EL (cell line): ENCODE measurements around the gene ERP44.
A peak's percentile ranks its signal among the peaks of the same experiment; 100 is the strongest.
"Not testable (repeated sequence)": the region's sequence is repeated elsewhere in the genome, so short reads cannot be mapped to it uniquely, and the experiment has no call there.

Source experiments
- DNase-seq: peaks from one replicate; pipeline ENCODE4 v3.0.0-alpha.2; 2016

ERP44 gene

DNA sequence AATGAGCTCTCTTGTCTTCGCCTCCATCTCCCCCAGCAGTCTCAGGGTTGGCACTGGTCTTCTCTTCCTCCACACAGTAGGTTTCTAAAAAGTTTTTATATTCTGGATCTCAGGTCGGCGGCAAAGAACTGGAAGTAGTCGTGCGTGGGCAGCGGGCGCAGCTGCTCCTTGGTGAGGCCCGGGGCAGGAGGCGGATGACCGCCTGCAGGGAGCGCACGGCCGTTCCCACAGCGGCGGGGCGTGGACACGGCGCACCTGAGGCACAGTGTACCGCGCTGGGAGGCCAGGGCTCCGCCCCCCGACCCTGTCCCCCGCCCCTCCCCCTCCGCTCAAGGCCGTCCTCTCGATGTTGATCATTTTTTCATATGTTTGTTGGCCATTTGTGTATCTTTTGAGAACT, 99.9 kb downstream of the ERP44 start:
- DNase-seq, result no peak

DNA sequence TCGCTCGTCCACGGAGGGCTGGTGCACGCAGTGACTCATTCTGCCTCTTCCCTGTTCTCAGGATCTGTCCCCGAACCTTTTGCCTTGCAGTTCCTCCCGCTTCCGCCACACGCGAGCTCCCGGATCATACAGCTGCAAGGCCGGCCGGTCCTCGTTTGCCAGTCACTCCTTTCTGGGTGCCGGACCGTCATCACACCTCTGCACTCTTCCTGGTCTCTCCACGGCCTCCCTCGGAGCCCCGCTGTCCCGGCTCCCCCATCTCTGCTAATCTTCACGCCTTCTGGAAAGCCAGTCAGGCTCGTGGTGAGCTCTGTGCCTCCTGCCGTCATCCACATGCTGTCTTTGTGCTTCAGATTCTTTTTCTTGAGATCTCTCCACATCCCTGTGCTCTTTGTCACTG, 100.5 kb downstream of the ERP44 start:
- no peak for DNase-seq

DNA sequence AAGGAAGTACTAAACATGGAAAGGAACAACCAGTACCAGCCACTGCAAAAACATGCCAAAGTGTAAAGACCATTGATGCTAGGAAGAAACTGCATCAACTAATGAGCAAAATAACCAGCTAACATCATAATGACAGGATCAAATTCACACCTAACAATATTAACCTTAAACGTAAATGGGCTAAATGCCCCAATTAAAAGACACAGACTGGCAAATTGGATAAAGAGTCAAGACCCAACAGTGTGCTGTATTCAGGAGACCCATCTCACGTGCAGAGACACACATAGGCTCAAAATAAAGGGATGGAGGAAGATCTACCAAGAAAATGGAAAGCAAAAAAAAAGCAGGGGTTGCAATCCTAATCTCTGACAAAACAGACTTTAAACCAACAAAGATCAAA, 108.3 kb downstream of the ERP44 start:
- DNase-seq, result not testable (repeated sequence)

DNA sequence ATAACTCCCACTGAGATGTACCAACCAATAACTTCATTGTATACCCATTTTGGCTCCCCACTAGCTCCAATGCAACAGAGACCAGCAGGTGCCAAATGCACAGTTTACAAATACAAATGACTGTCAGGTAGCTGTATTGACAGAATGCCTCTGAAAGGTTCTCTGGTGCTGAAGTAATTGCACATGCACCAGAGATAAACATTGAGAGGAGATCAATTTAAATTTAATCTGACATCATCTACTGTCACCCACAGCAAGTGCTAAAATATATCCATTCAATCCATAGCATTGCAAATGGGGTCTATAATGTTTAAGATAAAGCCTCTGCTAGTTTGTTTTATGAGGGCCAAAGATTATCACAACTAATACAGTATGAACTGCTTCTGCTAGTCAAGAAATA, 112.2 kb downstream of the ERP44 start:
- DNase-seq, result no peak

DNA sequence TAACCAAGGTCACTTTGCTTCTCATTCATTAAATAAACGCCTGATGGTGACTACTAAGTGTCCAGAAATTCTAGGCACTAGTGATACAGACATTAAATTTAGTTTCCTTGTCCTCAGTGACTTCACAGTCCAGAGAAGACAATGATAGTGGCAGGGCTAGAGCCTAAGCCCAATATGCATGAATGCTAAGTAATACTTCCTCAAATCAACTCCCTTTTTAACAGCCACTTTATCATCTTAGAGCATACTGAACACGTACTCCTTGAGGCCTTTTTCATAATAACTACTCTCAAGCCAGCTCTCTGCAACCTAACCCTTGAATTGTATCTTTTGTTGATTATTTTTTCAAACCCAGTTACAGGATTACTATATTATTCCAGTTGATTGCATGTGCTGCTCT, 118.2 kb downstream of the ERP44 start:
- DNase-seq, result no peak

DNA sequence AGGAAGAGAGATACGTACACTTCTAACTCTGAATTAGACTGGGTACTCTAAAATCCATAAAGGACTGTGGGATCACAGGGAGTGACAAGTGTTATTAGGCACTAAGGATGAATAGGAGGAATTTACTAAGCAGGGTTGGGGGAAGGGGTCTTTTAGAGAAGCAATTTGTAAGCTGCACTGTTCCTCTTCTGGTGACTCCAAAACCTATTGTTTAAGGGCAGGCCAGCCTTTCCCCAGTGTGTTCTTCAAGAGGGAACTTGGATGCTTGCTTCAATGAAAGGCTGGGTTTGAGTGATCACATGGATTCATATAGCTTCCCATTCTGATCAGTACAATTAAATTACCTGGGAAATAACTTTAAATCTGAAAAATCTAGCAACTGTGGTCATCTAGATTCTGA, 120.6 kb downstream of the ERP44 start:
- no peak for DNase-seq

DNA sequence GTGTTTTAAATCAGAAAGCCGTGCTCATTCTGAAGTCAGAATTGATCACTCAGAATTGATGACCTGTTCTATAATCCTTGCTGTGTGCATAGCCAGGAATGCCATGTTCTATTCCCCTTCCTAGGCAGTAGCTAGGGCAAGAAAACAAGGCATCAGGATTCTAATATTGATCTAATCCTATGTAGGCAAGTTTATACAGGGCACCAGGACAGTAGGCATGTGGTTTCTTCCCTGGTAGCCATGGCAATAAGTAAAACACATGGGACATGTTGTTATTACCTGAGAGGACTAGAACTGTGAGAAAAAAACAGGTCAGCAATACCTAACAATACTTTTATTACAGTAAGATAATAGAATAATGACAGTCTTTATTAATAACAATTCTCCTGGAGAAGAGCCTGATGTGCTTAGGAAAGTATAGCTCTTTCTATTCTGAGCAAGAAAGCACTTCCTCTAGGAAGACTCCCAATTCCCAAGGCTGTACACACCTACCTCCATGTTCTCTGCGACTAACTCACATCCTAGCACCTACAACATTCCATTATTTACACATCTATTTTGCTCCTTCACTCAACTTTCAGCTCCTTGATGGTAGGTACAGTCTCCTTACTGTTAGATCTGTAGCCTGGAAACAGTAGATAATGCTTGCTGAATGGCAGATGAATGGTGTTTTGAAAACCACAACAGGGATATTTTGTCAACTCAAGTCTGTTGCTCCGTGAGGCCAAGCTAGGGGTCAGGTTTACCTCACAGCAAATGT, 121.6 kb downstream of the ERP44 start:
- no peak for DNase-seq

DNA sequence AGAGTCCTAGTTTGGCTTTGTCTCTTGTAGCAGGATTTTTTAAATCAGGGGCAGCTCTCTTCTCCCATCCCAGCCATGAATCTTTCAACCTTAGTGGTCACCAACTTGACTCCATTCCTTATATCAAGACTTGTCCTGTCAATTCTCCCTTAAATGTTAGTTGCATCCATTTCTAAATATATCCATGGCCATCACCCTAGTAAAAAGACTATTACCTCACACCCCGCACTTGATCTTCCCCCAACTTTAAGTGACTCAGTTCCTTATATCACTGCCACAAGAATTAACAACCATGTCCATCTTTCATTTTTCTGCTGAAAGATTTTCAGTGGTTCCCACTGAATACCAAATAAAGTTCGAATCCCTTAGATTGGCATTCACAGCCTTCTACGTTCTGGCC, 125.3 kb downstream of the ERP44 start:
- DNase-seq, result no peak

DNA sequence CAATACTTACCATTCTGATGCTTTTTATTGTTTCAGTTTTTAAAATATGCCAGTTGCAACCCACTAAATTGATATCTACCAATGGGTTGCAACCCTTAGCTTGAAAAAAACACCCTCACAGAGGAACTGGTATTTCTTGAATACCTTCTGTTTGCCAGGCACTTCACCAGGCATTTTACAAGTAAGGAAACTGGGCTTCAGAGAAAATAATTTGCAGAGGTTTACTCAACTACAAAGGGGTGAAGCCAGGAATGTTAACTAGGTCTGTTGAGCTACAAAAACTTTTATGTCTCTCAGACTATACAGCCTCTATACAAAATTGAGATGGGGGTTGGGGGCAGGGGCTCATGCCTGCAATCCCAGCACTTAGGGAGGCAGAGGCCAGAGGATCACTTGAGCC, 127.4 kb downstream of the ERP44 start:
- DNase-seq, result no peak

DNA sequence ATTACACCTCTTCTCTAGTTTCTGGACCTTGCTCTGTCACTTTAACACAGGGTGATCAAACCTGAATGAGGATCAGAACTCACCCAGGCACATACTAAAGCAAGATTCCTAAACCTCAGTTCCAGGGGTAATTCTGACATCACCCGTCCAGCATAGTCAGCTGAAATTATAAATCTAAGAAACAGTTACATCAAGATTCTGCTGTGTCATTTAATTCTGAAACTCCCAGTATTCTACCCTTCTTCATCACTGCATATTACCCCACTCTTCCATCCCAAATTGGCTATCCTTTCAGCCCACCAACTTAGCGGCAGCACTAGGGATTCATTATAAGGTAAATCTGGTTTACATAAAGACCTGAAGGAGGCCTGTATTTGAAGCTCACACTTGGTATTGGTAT, 128.3 kb downstream of the ERP44 start:
- DNase-seq, result no peak

DNA sequence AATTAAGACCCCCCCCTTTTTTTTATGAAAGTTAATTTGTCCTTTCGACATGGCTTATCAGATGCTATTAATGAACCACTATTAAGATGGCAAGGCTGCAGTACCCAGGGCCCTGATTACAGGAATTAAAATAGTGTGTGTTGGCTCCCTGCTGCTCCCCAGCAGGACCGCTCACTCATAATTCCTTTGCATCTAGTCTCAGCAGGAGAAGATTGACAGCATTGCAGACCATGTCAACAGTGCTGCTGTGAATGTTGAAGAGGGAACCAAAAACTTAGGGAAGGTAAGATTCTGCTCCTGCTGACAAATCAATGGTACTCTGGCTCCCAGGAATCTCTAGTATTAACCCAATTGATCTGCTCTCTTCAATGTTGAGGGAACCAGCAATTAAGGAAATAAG, 131.3 kb downstream of the ERP44 start:
- no peak for DNase-seq

DNA sequence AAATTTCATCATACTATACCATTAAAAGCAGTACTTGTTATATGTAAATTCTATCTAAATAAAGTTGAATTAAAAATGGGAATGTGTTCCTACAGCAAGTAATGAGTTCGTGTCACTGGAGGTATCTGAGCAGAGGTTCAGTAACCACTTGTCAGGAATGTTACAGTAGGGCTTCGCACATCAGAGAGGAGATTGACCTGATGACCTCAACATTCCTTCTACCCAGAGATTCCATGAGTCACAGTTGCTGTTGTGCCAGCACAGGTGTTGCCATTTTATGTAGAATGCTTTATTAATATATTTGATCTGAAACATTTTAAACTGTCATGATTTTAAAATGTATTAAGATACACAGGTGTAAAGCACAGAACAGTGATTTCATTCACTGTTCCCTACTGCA, 132.1 kb downstream of the ERP44 start:
- DNase-seq, result peak; percentile 55

DNA sequence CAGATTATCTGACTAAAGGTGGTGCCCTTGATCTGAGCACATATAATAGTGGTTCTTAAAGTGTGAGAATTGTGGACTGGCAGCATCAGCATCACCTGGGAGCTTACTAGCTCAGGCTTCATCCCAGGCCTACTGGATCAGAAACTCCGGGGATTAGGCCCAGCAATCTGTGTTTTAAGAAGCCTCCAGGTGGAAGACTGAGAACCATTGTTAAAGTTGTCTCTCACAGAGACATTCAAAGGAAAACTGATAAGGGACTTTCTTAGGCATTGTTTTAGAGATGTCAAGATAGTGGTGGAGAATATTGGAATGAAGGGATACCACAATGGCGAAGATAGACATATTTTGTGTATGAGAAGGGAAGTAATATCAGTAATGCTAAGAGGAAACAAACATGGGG, 132.8 kb downstream of the ERP44 start:
- DNase-seq, result no peak

DNA sequence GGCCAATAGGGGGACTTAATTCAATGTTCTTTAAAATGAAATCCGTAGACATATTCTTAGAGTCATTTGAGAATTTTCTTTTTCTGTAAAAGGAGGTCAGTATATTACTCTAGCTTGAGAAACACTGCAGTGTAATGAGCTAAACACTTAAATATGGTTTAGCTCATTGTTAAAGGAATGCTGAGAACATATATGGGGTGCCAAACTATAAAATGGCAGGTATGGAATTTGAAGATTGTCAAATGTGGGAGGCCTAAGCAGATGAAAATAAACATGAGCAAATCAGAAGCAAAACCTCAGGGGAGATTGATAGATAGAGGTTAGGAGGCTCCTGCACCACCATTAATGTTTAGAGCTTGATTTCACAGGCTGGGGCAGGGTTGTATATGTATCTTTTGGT, 134.5 kb downstream of the ERP44 start:
- peak; percentile 47 for DNase-seq

DNA sequence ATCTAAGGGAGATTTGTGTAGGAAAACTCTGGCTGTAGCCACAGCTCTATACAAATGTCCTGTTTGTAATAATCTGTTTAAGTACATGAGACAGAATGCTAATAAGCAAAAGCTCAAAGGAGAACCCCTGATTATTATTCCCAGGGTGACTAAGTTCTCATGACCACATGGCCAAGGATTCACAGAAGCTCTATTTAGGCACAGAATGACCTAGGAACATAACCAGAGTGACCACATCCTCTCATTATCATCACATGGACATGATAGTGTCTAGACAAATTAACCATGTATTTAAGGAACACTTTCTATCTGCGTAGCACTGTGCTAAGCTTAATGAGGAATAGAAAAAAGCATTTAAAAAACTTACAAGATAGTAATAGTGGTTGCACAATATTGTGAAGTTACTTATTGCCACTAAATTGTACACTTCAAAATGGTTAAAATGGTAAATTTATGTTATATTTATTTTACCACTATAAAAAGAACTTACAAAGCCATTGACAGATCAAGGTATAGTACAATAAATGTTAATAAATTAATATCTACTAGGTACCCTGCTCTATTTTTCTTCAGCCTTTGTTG, 136.0 kb downstream of the ERP44 start:
- no peak for DNase-seq

DNA sequence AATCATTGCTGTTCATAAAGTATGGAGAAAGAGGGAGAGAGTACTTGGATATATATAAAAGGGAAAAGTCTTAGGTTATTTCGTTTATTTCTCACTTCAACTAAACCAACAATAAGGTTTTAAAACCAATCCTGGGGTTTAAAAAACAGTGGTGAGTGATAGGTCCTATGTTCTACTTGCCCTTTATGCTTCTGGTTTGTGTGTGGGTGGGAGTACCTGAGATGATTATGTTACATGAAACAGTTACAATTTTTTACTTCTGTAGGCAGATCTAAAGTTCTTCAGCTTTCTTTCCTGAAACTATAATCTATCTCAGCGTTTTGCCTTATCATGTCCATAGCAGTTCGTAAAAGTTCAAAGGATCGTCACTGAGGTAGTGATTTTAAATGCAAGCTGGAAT, 143.2 kb downstream of the ERP44 start:
- DNase-seq, result no peak

DNA sequence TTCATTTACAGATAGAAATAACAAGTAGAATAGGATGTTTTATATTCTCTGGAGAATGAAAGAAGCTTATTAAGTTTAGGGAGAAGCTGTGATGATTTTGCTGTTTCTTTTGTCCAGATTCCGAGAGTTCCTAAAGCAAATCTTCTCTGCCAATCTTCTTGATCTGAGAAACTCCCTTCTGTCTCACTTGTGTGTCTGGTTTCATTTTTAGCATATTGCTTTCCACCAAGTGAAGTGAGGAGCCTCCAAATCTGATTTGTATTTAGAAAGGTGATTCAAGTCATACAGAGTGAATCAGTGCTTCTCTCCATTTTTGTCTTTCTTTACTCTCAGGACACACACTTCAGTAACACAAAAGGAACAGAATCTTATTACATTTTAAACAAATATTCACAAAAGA, 144.0 kb downstream of the ERP44 start:
- DNase-seq, result no peak

DNA sequence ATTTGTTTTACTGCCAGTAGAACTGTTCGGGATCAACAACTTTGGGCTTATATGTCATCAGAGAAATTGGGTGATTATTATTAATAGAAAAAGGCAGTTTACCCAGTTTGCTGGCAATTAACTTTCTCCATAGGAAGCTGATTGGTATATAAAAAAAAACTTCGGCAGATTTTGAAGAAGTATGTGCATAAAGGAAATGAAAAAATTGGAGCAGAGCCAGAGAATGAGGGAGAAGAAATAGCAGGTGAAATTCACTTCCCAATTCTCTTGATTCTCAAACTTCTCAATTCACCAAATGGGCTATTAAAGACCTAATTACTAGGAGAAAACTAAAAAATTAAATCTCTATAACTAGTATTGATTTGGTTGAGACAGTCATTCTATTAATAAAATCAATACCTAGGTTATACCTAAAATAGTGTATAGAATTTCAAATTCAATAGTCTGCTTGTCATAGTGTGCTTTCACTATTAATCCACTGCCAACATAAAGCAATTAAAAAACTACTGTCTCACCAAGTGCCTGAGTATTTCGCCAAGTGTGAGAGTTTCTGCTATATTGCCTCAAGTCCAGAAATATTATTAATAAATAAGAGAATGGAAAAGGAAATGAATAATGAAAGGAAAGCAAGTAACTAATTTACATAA, 144.8 kb downstream of the ERP44 start:
- DNase-seq, result no peak

DNA sequence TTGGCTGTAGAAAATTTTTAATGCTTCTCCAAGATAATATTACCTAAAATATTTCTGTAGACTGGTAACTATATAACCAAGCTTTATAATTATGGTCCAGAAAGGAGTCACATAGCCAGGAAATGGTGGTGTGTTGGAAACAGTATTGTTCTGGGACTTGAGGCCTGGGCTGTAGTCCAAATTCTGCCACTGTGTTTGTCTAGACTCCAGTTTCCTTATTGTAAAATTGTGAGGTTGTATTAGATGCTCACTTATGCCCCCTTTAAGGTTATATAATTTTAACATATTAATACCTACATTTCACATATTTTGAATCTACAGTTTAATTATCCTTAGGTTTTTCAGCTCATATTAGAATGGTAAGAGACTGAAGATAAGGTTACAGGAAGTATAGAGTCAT, 149.9 kb downstream of the ERP44 start:
- peak; percentile 6 for DNase-seq

DNA sequence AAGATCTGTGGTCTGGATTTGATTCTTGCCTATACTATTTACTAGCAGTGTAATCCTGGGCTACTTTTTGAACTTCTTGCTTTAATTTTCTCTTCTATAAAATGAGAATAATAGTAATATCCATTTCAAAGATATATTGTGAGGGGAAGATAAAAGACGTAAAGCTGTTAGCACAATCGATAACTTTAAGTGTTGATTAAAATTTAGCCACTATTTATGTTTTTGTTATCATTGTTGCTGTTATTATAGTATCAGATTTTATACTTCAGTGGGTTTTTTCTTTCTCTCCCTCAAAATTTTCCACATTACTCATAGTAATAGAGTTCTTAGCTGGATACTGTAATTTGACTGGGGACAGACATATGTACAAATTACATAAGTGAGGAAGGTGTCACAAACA, 150.3 kb downstream of the ERP44 start:
- DNase-seq, result no peak

DNA sequence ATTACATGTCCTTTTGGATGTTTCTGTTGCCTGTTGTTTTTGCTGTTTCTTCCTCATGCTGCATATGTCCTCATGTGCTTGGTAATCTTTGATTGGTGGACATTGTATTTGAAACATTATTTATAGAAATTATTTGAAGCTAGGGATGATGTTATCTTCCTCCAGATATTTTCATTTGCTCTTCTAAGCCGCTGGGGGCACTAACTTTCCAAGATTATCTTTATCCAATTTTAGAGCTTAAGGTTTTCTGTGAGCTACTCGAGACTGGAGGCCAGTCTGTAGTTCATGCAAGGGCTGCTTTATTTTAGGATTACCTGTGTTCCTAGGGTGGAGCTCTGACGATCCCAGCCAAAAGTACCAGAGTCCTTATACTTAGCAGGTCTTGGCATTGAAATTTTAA, 151.4 kb downstream of the ERP44 start:
- DNase-seq, result no peak

DNA sequence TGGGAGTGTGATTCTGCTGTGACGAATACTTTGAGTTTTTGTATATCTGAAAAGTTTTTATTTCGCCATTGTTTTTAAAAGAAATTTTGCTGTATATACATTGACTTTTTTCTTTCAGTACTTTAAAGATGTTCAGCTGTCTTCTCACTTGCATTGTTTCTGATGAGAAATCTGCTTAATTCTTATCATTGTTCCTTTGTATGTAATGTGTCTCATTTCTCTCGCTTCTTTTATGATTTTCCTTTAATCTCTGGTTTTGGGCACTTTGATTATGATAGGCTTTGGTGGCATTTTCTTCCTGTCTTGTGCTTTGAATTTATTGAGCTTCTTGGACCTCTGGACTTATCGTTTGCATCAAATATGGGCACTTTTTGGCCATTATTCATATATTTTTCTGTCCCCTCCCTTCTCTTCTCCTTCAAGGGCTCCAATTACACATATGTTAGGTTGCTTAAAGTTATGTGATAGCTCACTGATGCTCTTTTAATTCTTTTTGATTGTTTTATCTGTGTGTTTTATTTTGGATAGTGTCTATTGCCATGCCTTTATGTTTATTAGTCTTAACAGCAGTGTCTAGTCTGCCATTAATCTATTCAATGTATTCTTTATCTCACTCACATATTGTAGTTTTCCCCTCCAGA, 161.7 kb downstream of the ERP44 start:
- DNase-seq, result no peak

DNA sequence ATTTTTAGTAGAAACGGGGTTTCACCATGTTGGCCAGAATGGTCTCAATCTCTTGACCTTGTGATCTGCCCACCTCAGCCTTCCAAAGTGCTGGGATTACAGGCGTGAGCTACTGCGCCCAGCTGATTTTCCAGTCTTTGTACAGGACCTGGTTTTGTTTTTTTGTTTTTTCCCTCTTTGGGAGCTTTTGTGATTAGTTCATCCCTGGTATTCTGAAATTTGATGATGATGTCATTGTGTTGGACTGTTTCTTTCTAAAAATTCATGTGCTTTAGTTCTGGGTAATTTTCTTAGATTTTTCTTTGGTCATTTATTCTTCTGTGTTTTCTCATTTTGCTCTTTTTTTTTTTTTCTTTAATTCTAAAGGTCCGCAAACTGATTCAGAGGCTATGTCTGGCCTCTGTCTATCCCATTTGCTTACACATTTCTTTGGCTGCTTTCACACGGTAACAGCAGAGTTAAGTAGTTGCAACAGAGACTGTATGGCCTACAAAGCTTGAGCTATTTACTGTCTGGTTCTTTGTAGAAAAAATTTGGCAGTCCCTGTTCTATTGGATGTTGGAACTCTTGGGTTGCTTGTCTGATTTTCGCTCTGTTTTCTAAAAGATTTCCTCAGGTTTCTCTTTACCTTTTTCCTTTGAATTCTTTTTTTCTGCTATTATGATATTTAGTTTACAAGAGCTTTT, 167.5 kb downstream of the ERP44 start:
- peak; percentile 28 for DNase-seq

DNA sequence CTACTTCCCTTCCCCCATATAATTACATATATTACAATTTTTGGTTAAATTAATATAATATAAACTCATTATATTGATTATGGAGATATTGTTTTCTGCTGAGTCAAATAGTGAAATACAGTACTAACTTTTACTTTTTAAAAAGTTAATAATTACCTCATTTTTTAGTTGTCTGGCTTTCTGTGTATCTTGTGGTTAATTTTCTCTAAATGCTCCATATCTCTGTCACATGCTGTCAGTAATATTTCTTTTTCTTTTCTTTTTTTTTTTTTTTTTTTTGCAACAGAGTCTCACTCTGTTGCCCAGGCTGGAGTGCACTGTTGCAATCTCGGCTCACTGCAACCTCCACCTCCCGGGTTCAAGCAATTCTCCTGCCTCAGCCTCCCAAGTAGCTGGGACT, 169.1 kb downstream of the ERP44 start:
- no peak for DNase-seq
